ENCODE measurements around the gene SEPTIN1. TPM values are rescaled to one million over a fixed set of nuclear protein-coding genes. Genes with fewer than 3 reads are reported as not detected.
"Not testable (repeated sequence)": the region's sequence is repeated elsewhere in the genome, so short reads cannot be mapped to it uniquely, and the experiment has no call there.

The SEPTIN1 gene
- total RNA-seq, 2 donors from 2014 or later, result 1.1 to 2.3 TPM

DNA sequence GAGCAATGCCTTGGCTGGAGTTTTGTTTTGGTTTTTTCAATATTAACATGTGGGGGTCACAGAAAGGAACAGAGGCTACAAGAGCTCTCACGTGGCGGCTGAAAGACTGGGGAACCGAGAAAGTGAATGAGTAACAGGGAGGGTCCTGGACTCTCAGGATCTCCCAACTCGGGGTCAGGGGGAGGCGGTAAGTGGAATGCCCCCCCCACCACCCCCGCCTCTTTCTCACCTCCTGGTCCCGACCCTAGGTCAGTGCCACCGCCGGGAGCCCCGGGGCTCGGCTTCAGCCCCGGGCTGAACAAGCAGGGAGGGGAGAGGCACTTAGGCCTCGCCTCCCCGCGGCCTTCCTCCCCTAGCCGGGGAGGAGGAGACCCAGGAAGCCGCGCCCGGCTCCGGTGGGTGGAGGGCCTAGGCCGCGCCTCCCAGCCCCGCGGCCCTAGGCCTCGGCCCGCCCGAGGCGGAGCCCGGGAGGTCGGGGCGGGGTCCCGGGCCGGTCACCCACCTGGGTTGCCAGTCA is 47.8 kb downstream of the SEPTIN1 start:
- Mint-ChIP-seq H3K4me1 (peaks cover 11% of the 10 kb centered on the region), H3K27ac (peak overlapping the region; percentile 95), H3K4me3 (peak overlapping the region; percentile 87)
- not testable (repeated sequence) for H3K9me3 ChIP-seq (ENCODE audit: control insufficient read depth, low read length); H3K9me3 Mint-ChIP-seq; H3K36me3 ChIP-seq (ENCODE audit: control insufficient read depth, insufficient read depth, low read length); H3K36me3 Mint-ChIP-seq (ENCODE audit: low read depth); H3K27me3 ChIP-seq (ENCODE audit: control insufficient read depth, insufficient read depth, low read length, poor library complexity, severe bottlenecking); H3K27ac ChIP-seq (ENCODE audit: low read depth, low read length); H3K27me3 Mint-ChIP-seq (ENCODE audit: insufficient read depth); H3K4me1 ChIP-seq (ENCODE audit: control insufficient read depth, insufficient read depth, low read length)
- DNase-seq, result peak; percentile 90
- Histone ChIP-seq H3K4me3 (ENCODE audit: low read length) (peak overlapping the region; percentile 79), H3K9ac (ENCODE audit: extremely low read depth, low read length, poor library complexity, severe bottlenecking) (peak overlapping the region; percentile 41)
- WGBS, 2 experiments (ENCODE audit: insufficient coverage in 1 of 2, insufficient read length in 1 of 2), result 0% methylated on average over 12 of the region's 33 CpGs; no CpG with 5 or more reads in 1 of the 2 experiments

Other genes with a start within 250 kb of the SEPTIN1 start
- gene CORO1A, start 199.0 kb downstream of the SEPTIN1 start, total RNA-seq, result 1 to 10 TPM in 1 of 2 donors, under 1 TPM in 1; 0.93 to 2.1 TPM
- 100 to 1,000 TPM; 125 to 134 TPM for gene BOLA2B, start 188.9 kb downstream of the SEPTIN1 start, total RNA-seq
- 10 to 100 TPM; 37.7 to 48.8 TPM for gene SLX1A, start 188.7 kb downstream of the SEPTIN1 start, total RNA-seq
- 10 to 100 TPM; 14.5 to 22.1 TPM for gene SULT1A3, start 183.3 kb downstream of the SEPTIN1 start, total RNA-seq
- 10 to 100 TPM; 18.3 to 31.1 TPM for gene NPIPB13, start 134.1 kb downstream of the SEPTIN1 start, total RNA-seq
- 10 to 100 TPM; 75.4 to 76.0 TPM for gene CD2BP2, start 27.3 kb downstream of the SEPTIN1 start, total RNA-seq
- gene TBC1D10B, start 12.1 kb downstream of the SEPTIN1 start, total RNA-seq, result 10 to 100 TPM; 30.7 to 36.3 TPM
- 1 to 10 TPM in 1 of 2 donors, not detected in 1; 1.2 TPM for gene MYL11, start 7.8 kb downstream of the SEPTIN1 start, total RNA-seq
- gene ZNF48, start 12.9 kb upstream of the SEPTIN1 start, total RNA-seq, result 10 to 100 TPM; 40.1 to 58.4 TPM
- 10 to 100 TPM; 14.7 to 16.6 TPM for gene ZNF771, start 25.0 kb upstream of the SEPTIN1 start, total RNA-seq
- gene DCTPP1, start 47.5 kb upstream of the SEPTIN1 start, total RNA-seq, result 10 to 100 TPM; 54.8 to 61.9 TPM
- 10 to 100 TPM; 35.7 to 37.5 TPM for gene SEPHS2, start 63.3 kb upstream of the SEPTIN1 start, total RNA-seq
- gene ITGAL, start 90.2 kb upstream of the SEPTIN1 start, total RNA-seq, result not detected
- gene ZNF768, start 144.0 kb upstream of the SEPTIN1 start, total RNA-seq, result 10 to 100 TPM; 47.0 to 59.2 TPM
- gene ZNF747, start 152.3 kb upstream of the SEPTIN1 start, total RNA-seq, result 10 to 100 TPM; 15.5 to 17.1 TPM
- 10 to 100 TPM; 19.0 TPM for gene ZNF764, start 175.8 kb upstream of the SEPTIN1 start, total RNA-seq
- 1 to 10 TPM; 6.4 to 7.5 TPM for gene ZNF688, start 189.2 kb upstream of the SEPTIN1 start, total RNA-seq
- 10 to 100 TPM; 22.5 to 24.0 TPM for gene ZNF785, start 203.1 kb upstream of the SEPTIN1 start, total RNA-seq
- 10 to 100 TPM; 13.0 to 15.8 TPM for gene ZNF689, start 227.8 kb upstream of the SEPTIN1 start, total RNA-seq